H1 (cell line): ENCODE measurements around the gene R3HDM2. TPM values are rescaled to one million over a fixed set of nuclear protein-coding genes. Genes with fewer than 3 reads are reported as not detected.
A peak's percentile ranks its signal among the peaks of the same experiment; 100 is the strongest.

ENCODE experiments used
- BACH1 ChIP-seq: IDR thresholded peaks from 2 replicates; pipeline ENCODE4 v1.6.1; 2012; ENCODE audit warnings: low read length, improper control_type of control experiment
- EGR1 ChIP-seq: IDR thresholded peaks from 2 replicates; pipeline ENCODE4 v1.6.1; 2011; ENCODE audit warnings: low read depth, low read length, borderline replicate concordance
- GABPA ChIP-seq: IDR thresholded peaks from 2 replicates; pipeline ENCODE4 v1.6.1; 2011; ENCODE audit warnings: mild to moderate bottlenecking, low read length, moderate library complexity, borderline replicate concordance; ENCODE audit not compliant: insufficient read depth
- NANOG ChIP-seq: IDR thresholded peaks from 2 replicates; pipeline ENCODE4 v1.6.1; 2011; ENCODE audit warnings: low read length, low read depth, mild to moderate bottlenecking, inconsistent platforms; ENCODE audit not compliant: insufficient read depth, poor library complexity, severe bottlenecking
- POLR2AphosphoS5 ChIP-seq: IDR thresholded peaks from 2 replicates; pipeline ENCODE4 v1.6.1; 2011; ENCODE audit warnings: low read depth, low read length
- RNF2 ChIP-seq: fragments of 200-900, 300-1000 bp; sonication (generic); IDR thresholded peaks from 2 replicates; pipeline ENCODE4 v1.7.1; 2016; ENCODE audit warnings: borderline replicate concordance, low read depth, mild to moderate bottlenecking, antibody characterized with exemption, low read length; ENCODE audit not compliant: poor library complexity, severe bottlenecking; ENCODE audit errors: missing control alignments
- SIN3A ChIP-seq, 2 experiments: IDR thresholded peaks in 1 of 2; conservative IDR thresholded peaks in 1 of 2; 2 replicates each; pipeline ENCODE4 v1.6.1; 2011 to 2012; ENCODE audit warnings: low read length in 2 of 2, improper control_type of control experiment in 1 of 2, low read depth in 1 of 2, mild to moderate bottlenecking in 1 of 2
- TAF1 ChIP-seq: IDR thresholded peaks from 2 replicates; pipeline ENCODE4 v1.6.1; 2011; ENCODE audit warnings: mild to moderate bottlenecking, low read depth, low read length
- TCF12 ChIP-seq: IDR thresholded peaks from 2 replicates; pipeline ENCODE4 v1.6.1; 2011; ENCODE audit warnings: low read depth, mild to moderate bottlenecking, low read length
- TEAD4 ChIP-seq: IDR thresholded peaks from 2 replicates; pipeline ENCODE4 v1.6.1; 2012; ENCODE audit warnings: low read depth, low read length, inconsistent platforms, mixed read lengths
- polyA plus RNA-seq, 7 experiments: library from polyadenylated mRNA; depleted of rRNA in 3 of 7; stranded (reverse) in 5 of 7; unstranded in 2 of 7; fragments of >200 nt in 5 of 7; fragments of 200-250 nt in 2 of 7; gene quantifications; 1 replicate in 5 of 7; 2 replicates in 1 of 7; 4 replicates in 1 of 7; pipeline versions ENCODE4 v1.2.1 to v1.2.3, GENCODE V29; 2011 to 2013; ENCODE audit warnings: missing spikeins in 2 of 7, mixed read lengths in 2 of 7
- total RNA-seq: library from RNA; stranded (reverse); fragmentation: NEBNext Ultra II Directional; extraction: Animal tissue kit (Norgen Biotek cat#: 25700); gene quantifications from 2 replicates; pipeline ENCODE4 v1.2.1, GENCODE V29; 2021

R3HDM2 gene
- total and polyA plus RNA-seq, 2 of the 8 experiments (the other 6 are each of a cell fraction or from before 2014, with no cell fraction given): 25.6 to 27.0 TPM

DNA sequence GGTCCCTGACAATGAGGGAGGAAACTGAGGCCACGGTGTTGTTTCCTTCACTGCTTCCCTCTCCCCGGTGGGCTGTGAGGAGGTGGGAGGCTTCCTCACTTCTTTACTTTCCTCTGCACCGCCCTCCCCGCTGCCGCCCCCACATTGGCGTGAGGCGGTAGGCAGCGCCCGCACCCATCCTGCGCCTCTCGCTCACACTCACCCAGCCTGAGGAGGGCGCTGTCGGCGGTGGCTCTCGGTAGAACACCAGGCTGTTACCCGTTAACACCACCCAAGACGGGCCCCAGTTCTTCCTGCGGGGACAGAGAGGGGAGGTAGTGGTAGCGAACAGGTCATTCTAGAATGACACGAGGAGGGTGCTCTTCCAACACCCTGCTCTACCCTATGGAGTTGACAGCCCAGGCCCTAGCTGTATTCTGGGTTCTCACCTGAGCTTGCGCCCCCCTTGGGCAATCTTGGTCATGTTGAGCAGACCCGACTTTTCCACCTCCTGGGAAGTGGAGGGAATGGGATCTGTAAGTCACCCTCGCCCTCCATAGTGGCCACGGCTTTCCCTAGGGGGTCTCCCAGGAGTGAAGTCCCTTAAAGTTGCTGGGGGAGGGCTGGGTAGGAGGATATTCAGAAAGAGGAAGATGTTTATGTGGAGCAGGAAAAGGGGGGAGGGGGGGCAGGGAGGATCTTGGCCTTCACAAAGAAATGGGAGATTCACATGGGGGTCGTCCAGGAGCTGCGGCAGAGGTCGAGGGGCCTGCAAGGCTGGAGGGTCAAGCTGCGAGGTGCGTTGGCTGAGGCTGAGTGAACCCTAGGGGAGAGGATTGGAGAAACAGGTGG lies 45.5 kb upstream of the R3HDM2 start (continued):
- TF ChIP-seq RNF2 (no peak), TAF1 (no peak), BACH1 (no peak), GABPA (no peak), TEAD4 (no peak), TCF12 (no peak), NANOG (no peak), POLR2AphosphoS5 (no peak), SIN3A (conservative IDR thresholded peaks at IDR 0.05 in 1 of 2, IDR thresholded peaks at IDR 0.05 in 1 of 2; ENCODE audit: low read depth in 1 of 2, low read length in 2 of 2) (peak in 1 of 2 experiments; percentile 24; a peak in 1 of 4 replicates), EGR1 (peak; percentile 74; the same call in 1 of the 2 replicates)
